ES-I3 (cell line): Measurements from ENCODE around the gene PKD2.
"Not testable (repeated sequence)": the region's sequence is repeated elsewhere in the genome, so short reads cannot be mapped to it uniquely, and the experiment has no call there.

Experiments
- H3K36me3 ChIP-seq: 2 replicates; pipeline ENCODE4 v1.6.1; 2013; ENCODE audit warnings: mild to moderate bottlenecking, low read length, control low read depth, moderate library complexity; ENCODE audit not compliant: insufficient read depth
- H3K4me1 ChIP-seq: 2 replicates; pipeline ENCODE4 v1.6.1; 2013; ENCODE audit warnings: mild to moderate bottlenecking, control low read depth, low read length; ENCODE audit not compliant: insufficient read depth
- H3K9ac ChIP-seq: 2 replicates; pipeline ENCODE4 v1.6.1; 2013; ENCODE audit warnings: low read depth, mild to moderate bottlenecking, low read length, moderate library complexity
- H3K9me3 ChIP-seq: 2 replicates; pipeline ENCODE4 v1.6.1; 2013; ENCODE audit warnings: mild to moderate bottlenecking, low read length, moderate library complexity; ENCODE audit not compliant: control insufficient read depth, insufficient read depth

PKD2 gene

GRCh38 chr4:87979810-87980209, 27.6 kb upstream of the PKD2 start:
- H3K9ac ChIP-seq: no peak overlapping the region
- H3K4me1 ChIP-seq: no peaks in the 10 kb centered on the region; the same call in 1 of the 2 replicates
- no peaks in the 10 kb centered on the region for H3K9me3 ChIP-seq
- peaks cover 16% of the 10 kb centered on the region for H3K36me3 ChIP-seq

GRCh38 chr4:87981486-87981885, 25.9 kb upstream of the PKD2 start:
- Histone ChIP-seq H3K9me3 (no peaks in the 10 kb centered on the region), H3K4me1 (no peaks in the 10 kb centered on the region), H3K36me3 (peaks cover 16% of the 10 kb centered on the region), H3K9ac (no peak overlapping the region)

GRCh38 chr4:87982036-87982435, 25.4 kb upstream of the PKD2 start:
- peaks cover 16% of the 10 kb centered on the region for H3K36me3 ChIP-seq
- no peak overlapping the region for H3K9ac ChIP-seq
- H3K4me1 ChIP-seq: no peaks in the 10 kb centered on the region
- no peaks in the 10 kb centered on the region for H3K9me3 ChIP-seq

- no peaks in the 10 kb centered on the region for H3K9me3 ChIP-seq
- no peaks in the 10 kb centered on the region for H3K4me1 ChIP-seq
- H3K9ac ChIP-seq: no peak overlapping the region
- peaks cover 16% of the 10 kb centered on the region for H3K36me3 ChIP-seq
Measured at GRCh38 chr4:87982446-87983010, 24.9 kb upstream of the PKD2 start.

GRCh38 chr4:87983996-87984395, 23.4 kb upstream of the PKD2 start:
- no peaks in the 10 kb centered on the region for H3K9me3 ChIP-seq
- no peaks in the 10 kb centered on the region for H3K4me1 ChIP-seq
- H3K36me3 ChIP-seq: peaks cover 16% of the 10 kb centered on the region
- H3K9ac ChIP-seq: no peak overlapping the region

- H3K9ac ChIP-seq: no peak overlapping the region
- no peaks in the 10 kb centered on the region for H3K9me3 ChIP-seq
Measured at GRCh38 chr4:87985097-87985886, 22.1 kb upstream of the PKD2 start.

GRCh38 chr4:87985887-87986200, 21.6 kb upstream of the PKD2 start:
- Histone ChIP-seq H3K36me3 (peaks cover 7% of the 10 kb centered on the region; the same call in 1 of the 2 replicates), H3K4me1 (no peaks in the 10 kb centered on the region), H3K9ac (no peak overlapping the region), H3K9me3 (no peaks in the 10 kb centered on the region)

More at GRCh38 chr4:87985097-87985886, 22.1 kb upstream of the PKD2 start:
- Histone ChIP-seq H3K36me3 (peaks cover 7% of the 10 kb centered on the region; the same call in 1 of the 2 replicates), H3K4me1 (no peaks in the 10 kb centered on the region)

- Histone ChIP-seq H3K36me3 (peaks cover 3% of the 10 kb centered on the region; the same call in 1 of the 2 replicates), H3K9me3 (no peaks in the 10 kb centered on the region), H3K4me1 (no peaks in the 10 kb centered on the region), H3K9ac (no peak overlapping the region)
Measured at GRCh38 chr4:87986508-87986907, 20.9 kb upstream of the PKD2 start.

- Histone ChIP-seq H3K4me1 (no peaks in the 10 kb centered on the region), H3K36me3 (no peaks in the 10 kb centered on the region), H3K9ac (no peak overlapping the region), H3K9me3 (no peaks in the 10 kb centered on the region)
Measured at GRCh38 chr4:87989765-87990164, 17.7 kb upstream of the PKD2 start.

- no peaks in the 10 kb centered on the region for H3K9me3 ChIP-seq
- no peak overlapping the region for H3K9ac ChIP-seq
- H3K4me1 ChIP-seq: no peaks in the 10 kb centered on the region
- H3K36me3 ChIP-seq: no peaks in the 10 kb centered on the region
Measured at GRCh38 chr4:87995435-87995834, 12.0 kb upstream of the PKD2 start.

GRCh38 chr4:87999191-87999691, 8.2 kb upstream of the PKD2 start:
- H3K36me3 ChIP-seq, H3K9ac ChIP-seq, H3K9me3 ChIP-seq: not testable (repeated sequence)
- peaks cover 10% of the 10 kb centered on the region for H3K4me1 ChIP-seq

- 0 out of 2 replicates have a peak, but pooled peaks cover 3% of the 10 kb centered on the region for H3K9me3 ChIP-seq
- no peak overlapping the region for H3K9ac ChIP-seq
- H3K36me3 ChIP-seq: no peaks in the 10 kb centered on the region
- peaks cover 14% of the 10 kb centered on the region for H3K4me1 ChIP-seq
Measured at GRCh38 chr4:88001871-88002270, 5.6 kb upstream of the PKD2 start.

GRCh38 chr4:88002786-88003185, 4.6 kb upstream of the PKD2 start:
- H3K36me3 ChIP-seq: no peaks in the 10 kb centered on the region
- H3K9me3 ChIP-seq: 0 out of 2 replicates have a peak, but pooled peaks cover 3% of the 10 kb centered on the region
- peaks cover 14% of the 10 kb centered on the region for H3K4me1 ChIP-seq
- H3K9ac ChIP-seq: no peak overlapping the region

GRCh38 chr4:88003261-88003660, 4.2 kb upstream of the PKD2 start:
- peaks cover 14% of the 10 kb centered on the region for H3K4me1 ChIP-seq
- no peak overlapping the region for H3K9ac ChIP-seq
- H3K9me3 ChIP-seq: 0 out of 2 replicates have a peak, but pooled peaks cover 3% of the 10 kb centered on the region
- H3K36me3 ChIP-seq: no peaks in the 10 kb centered on the region

- H3K4me1 ChIP-seq: peaks cover 14% of the 10 kb centered on the region
- no peaks in the 10 kb centered on the region for H3K36me3 ChIP-seq
- H3K9me3 ChIP-seq: 0 out of 2 replicates have a peak, but pooled peaks cover 3% of the 10 kb centered on the region
- H3K9ac ChIP-seq: no peak overlapping the region
Measured at GRCh38 chr4:88005076-88005475, 2.4 kb upstream of the PKD2 start.
